ENCODE data around the gene XRCC4.

Gene XRCC4

DNA sequence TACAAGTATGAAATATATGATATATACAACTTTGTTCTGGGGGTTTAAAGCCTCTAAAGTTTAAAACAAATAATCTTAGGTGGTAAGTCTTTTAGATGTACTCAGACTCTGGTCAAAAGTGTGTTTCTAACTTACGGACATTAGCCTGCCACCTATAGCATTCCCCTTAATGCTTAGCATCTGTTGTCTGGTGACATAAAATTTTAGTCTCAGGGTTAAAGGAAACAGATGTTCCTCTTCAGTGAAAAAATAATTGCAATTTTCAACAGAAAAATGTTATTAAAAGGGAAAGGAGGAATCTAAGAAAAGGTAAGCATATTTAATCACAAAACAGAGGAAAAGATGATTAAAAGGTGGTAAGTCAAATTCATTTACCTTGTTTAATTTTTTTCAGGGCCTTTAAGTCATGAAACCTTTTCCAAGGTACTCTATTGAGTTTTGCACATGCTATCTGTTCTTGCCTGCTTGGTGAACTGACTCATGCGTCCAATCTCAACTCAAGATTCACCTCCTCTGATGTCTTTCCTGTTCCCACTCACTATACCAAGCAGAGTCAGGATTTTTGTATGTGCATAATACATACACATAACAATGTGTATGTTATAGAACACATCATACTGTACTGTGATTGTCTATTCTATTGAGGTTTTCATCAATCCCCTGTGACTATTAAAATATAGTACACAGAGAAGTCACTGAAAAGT is 8.1 kb upstream of the XRCC4 start:
- DNase-seq (ENCODE audit: low read depth, low spot score) = no peak
- H3K27ac ChIP-seq = no peak overlapping the region

DNA sequence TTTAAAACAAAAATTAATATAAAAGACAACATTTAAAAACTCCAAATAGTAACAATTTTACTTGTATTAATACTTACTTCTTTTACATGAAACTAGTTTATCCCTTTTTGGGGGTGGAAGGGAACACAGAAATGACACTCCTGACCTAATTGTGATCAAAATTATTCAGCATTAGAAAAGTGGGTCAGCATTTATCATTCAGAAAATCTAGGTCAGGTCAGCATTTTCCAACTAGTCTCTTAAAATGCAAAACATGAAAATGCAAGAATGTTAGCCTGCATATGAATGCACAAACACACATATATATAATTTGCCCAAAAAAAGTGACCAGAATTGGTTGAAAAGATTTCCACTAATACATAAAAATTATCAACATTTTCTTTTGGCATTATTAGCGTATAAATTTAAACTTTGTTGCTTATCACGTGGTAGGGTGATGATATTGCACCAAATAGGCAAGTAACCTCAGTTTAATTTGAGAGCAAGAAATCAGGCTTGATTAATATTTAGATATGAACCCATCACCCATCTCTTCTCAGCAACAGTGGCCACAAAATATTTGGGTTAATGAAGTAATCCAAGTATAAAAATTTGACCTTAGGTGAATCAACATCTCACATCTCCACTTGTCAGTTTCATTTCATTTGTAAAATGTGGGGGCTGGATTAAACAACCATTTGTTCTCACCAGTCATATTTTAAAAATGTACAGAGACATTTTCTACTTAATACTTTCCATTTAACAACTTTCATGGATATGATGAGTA is 5.9 kb upstream of the XRCC4 start:
- H3K27ac ChIP-seq = no peak overlapping the region
- no peak for DNase-seq (ENCODE audit: low read depth, low spot score)

DNA sequence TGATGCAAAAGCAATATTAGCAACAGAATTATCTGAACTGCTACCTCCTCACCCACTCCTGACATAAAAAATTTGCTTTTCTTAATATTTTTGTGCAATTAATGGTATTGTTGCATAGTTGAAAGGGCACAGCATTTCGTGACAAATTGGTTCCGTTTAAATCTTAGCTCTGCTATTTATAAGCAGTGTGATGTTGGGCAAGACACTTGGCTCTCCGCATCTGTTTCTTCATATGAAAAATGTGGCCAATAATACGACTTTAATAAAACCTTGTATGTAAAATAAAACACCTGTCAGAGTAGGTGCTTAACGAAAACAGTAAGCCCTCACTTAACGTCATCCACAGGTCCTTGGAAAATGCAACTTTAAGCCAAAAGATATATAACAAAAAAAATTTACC is 4.4 kb upstream of the XRCC4 start:
- H3K27ac ChIP-seq = no peak overlapping the region
- no peak for DNase-seq (ENCODE audit: low read depth, low spot score)

DNA sequence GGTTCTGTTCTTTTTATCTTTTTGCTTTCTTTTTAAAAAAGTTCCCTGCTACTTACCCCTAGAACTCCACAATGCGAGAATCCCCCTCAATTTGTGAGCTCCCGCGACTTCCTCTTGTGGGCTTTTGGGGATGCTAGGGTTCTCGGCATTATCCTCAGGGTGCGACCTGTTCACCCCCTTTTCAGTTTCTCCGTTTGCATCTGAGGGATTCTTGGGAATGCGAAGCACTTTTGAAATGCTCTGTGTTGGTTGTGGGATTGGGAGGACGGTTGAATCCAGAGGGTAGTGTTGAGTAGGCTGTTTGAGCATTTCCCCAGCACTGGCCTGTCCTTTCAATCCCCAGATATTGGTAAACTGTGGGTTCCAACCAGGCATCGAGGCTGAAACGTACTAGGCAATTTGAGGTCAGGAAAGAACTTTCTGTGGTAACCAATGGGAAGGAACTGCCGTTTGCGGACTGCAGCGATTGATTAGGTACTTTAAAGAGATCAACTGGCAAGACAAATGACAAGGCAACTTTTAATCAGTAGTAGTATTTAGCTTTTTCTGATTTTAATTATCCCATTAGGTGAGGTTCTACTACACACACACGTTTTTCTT is 415 bp downstream of the XRCC4 start:
- peak overlapping the region; percentile 64 for H3K27ac ChIP-seq
- DNase-seq (ENCODE audit: low read depth, low spot score) = no peak

DNA sequence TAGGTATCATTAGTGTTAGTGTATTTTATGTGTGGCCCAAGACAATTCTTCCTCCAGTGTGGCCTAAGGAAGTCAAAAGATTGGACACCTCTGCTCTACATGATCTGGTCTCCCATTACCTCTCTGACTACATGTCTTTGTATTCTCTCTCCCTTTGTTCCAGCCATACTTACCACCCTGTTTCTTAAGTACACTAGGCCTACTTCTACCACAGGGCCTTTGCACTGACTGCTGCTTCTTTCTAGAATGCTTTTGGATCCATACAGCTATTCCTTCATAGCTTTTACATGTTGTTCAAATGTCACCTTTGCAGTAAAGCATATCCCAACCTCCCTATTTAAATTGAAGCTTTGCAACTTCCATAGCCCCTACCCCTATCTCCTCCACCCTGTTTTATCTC is 5.4 kb downstream of the XRCC4 start:
- DNase-seq (ENCODE audit: low read depth, low spot score) = no peak
- no peak overlapping the region for H3K27ac ChIP-seq

DNA sequence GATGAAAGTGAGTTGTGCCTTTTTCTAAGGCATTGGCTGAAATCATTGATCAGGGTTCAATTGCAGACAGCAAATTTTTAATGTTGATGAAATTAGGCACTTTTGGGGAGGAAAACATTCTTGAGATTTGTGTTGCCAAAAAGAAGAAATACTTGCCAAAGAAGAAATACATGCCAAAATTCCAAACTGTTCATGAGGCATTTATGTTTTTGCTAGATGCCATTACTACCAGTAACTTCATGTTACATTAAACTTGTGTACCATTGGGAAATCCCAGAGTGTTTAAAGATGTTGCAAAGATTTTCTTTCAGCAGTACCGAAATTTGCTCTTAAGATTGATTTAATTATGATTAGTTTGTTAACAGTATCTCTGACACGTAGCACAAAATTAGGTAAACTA is 7.0 kb downstream of the XRCC4 start:
- DNase-seq (ENCODE audit: low read depth, low spot score) = no peak

DNA sequence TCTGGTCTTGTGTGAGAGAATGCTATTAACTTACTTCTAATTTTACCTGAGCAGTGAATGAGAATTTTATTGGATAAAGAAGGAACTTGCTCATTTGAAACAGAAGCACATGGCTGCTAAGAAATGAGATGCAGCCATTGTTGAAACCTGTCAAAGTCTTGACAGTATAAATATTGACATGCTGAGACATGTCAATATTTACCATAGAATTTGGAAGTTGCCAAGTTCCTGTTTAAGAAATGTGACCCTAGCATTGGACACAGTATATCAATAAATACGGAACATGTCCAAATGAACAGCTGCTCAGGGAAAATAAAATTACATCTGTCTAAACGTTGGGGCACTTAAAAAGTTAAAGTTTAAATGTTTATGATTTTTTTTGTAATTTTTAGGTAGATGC is 7.8 kb downstream of the XRCC4 start:
- DNase-seq (ENCODE audit: low read depth, low spot score) = no peak
- H3K27ac ChIP-seq = no peak overlapping the region

More for the DNA sequence above, 7.0 kb downstream of the XRCC4 start:
- H3K27ac ChIP-seq = no peak overlapping the region

DNA sequence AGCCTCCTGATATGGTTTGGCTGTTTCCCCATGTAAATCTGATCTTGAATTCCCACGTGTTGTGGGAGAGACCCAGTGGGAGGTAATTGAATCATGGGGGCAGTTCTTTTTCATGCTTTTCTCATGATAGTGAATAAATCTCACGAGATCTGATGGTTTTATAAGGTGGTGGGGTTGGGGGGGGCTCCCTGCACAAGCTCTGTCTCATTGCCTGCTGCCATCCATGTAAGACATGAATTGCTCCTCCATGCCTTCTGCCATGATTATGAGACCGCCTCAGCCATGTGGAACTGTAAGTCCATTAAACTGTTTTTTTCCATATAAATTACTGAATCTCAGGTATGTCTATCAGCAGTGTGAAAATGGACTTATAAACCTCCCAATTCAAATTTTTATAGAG is 12.8 kb downstream of the XRCC4 start:
- no peak for DNase-seq (ENCODE audit: low read depth, low spot score)
- H3K27ac ChIP-seq = no peak overlapping the region

DNA sequence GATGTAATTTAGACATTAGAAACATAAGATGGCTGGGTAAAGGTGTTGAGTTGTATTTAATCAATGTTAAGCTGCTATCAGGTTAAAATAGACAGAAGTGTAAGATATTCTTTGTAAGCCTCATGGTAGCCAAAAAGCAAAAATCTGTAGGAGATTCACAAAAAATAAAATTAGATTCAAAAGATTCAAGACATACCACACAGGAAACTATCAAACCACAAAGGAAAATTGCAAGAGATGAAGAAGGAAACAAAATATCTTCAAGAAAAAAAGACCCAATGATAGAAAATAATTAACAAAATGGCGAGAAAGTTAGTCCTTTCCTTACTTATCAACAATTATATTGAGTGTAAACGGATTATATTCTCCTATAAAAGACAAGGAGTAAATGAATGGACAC is 15.3 kb downstream of the XRCC4 start:
- no peak for DNase-seq (ENCODE audit: low read depth, low spot score)
- no peak overlapping the region for H3K27ac ChIP-seq

DNA sequence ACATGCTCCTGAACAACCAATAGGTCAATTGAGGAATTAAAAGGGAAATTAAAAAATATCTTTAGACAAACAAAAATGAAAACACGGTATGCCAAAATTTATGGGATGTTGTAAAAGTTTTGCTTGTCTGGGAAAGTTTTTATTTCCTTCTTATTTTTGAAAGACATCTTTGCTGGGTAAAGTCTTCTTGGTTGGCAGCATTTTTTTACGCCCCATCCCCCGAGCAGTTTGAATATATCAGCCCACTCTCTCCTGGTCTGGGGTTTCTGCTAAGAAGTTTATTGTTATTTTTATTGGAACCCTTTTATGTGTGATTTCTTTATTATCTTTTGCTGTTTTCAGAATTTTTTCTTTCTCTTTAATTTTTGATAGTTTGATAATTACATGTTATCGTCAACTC is 16.3 kb downstream of the XRCC4 start:
- H3K27ac ChIP-seq = no peak overlapping the region
- no peak for DNase-seq (ENCODE audit: low read depth, low spot score)

DNA sequence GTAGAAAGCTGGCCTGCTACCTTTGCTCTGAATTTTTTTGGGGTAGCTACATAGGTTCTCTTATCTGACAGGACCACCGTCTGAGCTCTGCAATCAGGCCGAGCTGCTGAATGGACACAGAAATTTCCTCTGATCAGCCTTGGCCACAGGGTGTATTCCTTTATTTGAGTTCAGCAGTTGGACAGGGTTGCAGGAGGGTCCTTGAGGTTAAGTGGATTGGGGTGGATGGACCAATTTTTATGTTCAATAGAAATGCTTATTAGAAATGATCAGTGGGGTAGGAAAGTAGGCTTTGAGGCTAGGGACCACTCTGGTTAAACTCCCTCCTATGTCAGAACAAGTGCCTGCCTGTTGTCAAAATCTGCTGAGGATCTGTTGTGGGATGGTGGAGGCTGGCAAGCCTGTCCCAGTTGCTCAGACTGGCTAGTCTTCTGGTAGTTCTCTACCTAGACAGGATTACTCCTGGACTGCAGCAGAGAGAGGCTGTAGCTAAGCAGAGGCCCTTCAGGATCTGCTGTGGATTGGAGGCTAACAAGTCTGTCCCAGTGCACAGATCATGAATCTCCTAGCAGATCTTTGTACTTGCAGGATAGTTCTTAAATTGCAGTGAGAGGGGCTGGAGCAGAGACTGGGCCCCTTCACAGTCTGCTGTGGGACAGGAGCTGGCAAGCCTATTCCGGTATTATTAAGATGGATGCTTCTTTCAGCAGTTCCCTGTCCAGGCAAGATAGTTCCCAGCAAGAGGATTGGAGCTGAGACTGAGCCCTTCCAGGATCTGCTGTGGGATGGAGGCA is 18.0 kb downstream of the XRCC4 start:
- H3K27ac ChIP-seq = no peak overlapping the region
- DNase-seq (ENCODE audit: low read depth, low spot score) = no peak

DNA sequence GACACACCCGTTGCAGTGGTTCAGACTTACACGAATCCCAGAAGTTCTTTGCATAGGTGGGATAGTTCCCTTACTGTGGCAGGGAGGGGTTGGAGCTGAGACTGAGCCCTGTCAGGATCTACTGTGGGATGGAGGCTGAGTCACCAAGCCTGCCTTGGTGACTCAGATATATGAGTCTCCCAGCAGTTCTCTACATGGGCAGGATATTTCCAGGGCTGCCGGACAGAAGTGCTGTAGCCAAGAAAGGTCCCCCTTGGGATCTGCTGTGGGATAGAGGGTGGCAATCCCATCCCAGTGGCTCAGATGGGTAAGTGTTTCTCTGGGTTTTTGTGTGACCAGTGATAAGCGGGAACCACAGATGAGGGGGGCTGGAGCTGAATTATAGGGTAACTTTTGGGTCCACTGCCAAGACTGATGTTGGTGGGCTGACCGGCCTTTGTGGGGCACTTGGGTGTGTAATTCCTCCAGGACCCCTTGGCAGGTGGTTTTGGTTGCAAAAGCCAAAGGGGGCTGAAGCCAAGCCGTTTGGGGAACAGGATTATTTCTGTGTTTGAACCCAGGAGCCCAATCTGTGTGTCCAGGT is 18.7 kb downstream of the XRCC4 start:
- DNase-seq (ENCODE audit: low read depth, low spot score) = no peak
- H3K27ac ChIP-seq = no peak overlapping the region

DNA sequence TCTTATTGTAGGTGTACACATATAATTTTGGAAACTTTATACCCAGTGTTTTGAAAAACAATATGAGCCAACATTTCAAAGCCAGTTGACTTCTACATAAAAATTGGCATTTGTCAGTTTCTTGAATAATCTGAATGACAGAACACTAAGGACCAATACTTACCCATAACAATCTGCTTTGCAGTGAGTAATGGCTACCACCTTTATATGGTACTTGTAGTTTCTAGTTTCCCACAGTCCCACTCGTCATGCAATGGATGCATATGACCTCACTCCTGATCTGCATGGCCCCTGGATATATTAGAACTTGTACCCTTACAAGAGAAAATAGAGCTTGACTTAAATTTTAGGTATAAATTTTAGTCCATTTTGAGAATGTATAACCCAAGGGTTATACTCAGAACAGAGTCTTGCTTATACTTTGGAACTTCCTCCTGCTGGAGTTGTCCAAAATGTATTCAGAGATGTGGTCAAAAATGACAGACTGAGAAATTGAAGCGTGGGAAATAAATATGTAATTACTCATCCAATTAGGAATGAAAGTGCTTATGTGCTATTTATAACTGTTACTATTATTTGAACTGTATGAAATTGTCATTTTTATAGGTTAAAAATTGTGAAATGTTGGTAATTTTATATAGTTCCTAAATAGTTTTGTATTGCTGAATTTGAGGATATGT is 19.5 kb downstream of the XRCC4 start:
- H3K27ac ChIP-seq = no peak overlapping the region
- no peak for DNase-seq (ENCODE audit: low read depth, low spot score)

DNA sequence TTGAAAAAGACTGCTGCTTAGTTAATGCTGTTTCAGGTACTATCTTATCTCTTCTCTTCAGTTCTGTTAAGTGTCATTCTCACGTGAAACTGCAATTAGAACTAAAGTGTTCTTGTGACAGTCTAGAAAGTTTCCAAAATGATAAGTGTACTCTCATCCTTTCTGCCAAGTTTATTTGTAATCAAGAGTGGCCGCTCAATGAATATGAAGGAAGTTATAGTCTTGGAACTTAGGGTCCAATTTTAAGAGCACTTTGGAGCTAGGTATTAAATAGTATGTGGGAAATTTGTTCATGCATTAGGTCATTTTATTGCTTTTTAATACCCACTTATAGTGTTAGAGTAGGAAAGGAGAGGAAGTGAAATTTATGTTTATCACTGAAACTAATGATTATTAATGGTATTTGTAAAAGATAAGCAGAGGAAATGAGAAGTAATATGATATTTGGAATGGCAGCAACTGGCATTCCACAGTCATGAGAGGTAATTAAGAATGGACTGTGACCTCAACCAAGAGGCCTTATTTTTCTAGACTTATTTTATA is 20.4 kb downstream of the XRCC4 start:
- no peak overlapping the region for H3K27ac ChIP-seq
- no peak for DNase-seq (ENCODE audit: low read depth, low spot score)

DNA sequence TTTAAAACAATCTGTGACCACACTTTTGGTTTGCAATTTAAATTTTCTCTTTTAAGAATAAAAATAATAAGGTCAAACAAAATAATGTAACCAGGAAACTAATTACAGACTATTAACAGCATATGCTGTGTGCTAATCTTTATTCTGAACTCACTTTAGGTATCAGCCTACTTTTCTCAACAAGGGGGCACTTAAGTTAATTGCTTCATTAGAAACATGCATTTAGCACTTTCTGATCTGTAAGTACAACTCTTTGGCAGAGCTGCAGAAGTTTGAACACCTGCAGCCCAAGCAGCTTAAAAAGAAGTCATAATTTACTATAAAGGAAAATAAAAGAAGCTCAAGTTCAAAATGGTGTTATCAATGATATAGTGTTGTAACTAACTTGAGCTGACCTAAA is 21.7 kb downstream of the XRCC4 start:
- H3K27ac ChIP-seq = no peak overlapping the region
- no peak for DNase-seq (ENCODE audit: low read depth, low spot score)

DNA sequence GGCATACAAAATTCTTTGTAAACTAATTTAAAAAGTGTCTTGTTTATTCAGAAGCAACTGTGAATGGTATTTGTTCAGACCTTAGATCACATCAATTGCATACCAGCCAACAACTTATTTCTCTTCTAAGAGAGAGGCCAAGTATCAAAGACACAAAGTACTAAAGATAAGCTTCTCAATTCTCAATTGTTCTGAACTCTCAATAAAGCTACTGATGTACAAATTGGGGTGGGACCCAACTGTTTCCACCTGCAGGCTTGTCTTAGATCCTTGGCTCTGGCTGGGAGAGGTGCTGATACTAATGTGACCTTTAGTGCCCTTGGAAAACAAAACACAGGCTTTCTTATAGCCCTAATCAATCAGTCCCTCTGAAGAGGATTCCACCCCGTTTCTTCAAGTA is 22.1 kb downstream of the XRCC4 start:
- H3K27ac ChIP-seq = no peak overlapping the region
- no peak for DNase-seq (ENCODE audit: low read depth, low spot score)

DNA sequence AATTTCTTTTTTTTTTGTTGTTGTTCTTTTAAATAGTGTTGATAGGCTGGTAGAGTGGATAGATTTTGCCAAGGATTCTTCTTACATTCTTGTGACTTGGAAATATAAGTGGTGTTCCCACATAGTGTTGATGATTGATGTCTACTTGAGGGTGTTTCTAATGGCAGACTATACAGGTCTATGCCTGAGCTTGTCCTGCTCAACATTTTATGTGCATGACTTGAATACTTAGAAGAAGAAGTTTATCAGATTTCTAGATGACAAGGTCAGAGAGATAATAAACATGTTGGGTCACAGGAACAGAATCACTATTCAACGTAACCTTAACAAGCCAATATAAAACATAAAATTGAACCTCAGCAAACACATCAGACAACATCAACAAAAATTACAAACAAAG is 24.2 kb downstream of the XRCC4 start:
- DNase-seq (ENCODE audit: low read depth, low spot score) = peak; percentile 24
- H3K27ac ChIP-seq = peak overlapping the region; percentile 32

DNA sequence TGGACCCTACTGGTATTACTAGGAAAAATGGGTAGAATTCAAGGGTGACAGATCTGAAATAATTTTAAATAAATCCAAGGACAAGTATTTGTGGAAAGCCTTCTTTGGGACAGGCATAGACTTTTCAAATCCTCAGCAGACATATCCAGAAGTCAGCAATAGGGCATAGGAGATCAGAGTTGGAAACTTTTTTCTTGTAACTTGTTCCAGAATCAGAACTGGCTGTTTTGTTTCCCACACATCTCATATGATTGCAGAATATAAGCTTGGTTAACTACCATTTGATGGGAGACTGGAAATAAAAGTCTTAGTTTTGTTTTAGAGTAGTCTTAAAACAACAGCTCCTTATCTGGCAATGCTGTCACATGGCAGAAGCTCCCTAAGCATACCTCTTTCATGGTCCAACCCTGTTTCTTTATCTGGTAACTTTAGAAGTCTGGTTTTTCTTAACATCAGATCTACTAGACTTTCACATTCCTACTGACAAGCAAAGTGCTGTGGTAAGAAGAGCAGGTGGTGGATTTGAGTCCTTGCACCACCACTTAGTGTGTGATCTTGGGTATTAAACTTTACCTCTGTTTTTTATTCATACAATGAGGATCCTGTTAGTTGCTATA is 25.1 kb downstream of the XRCC4 start:
- no peak for DNase-seq (ENCODE audit: low read depth, low spot score)
- H3K27ac ChIP-seq = no peak overlapping the region

DNA sequence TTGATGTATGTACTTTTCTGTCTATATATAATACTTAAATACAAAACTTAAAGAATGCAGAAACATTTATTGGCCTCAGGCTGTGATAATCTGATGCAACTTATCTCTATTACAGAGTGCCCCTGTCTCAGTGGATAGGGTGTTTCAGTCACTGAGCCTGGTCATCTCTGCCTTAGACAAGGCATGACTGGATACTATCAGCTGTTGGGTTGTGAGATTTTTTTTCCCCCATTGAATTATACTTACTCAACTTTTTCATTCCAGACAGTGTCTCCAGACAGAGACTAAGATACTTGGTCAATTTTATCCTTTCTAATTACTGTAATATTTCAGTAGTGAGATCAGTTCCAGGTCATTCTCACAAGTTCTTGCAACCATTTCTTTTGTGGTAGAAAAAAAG is 26.7 kb downstream of the XRCC4 start:
- no peak for DNase-seq (ENCODE audit: low read depth, low spot score)
- no peak overlapping the region for H3K27ac ChIP-seq

Measured in epithelial cell of prostate (primary cell).